GM12878 (cell line): ENCODE measurements around the gene NLGN1. TPM values are rescaled to one million over a fixed set of nuclear protein-coding genes. Genes with fewer than 3 reads are reported as not detected.

ENCODE experiments used
- ATAC-seq: fragments of 200-7000 bp; cut with Tn5 transposase; 3 replicates; pipeline ENCODE4 v1.9.1; 2020; ENCODE audit warnings: mild to moderate bottlenecking, moderate library complexity
- BruUV-seq: library from RNA; stranded (reverse); fragments of 400-500 nt; replicated peaks from 2 replicates; lab custom pipeline; 2021; lab: Mats Ljungman, UMichigan
- CTCF ChIA-PET: fragments of 300-600 bp; sonication (Branson Sonifier 250); formaldehyde crosslinking; extraction: SDS; loops from one replicate; lab custom pipeline; 2021; ENCODE audit warnings: inconsistent platforms; lab: Yijun Ruan, JAX
- POLR2A ChIA-PET: fragments of 350-600 bp; formaldehyde crosslinking; extraction: SDS; loops from one replicate; lab custom pipeline; 2021; ENCODE audit warnings: inconsistent platforms; lab: Charles Lee
- RAD21 ChIA-PET: fragments of 300-600 bp; sonication (Branson Sonifier 250); formaldehyde crosslinking; loops from one replicate; lab custom pipeline; 2023; ENCODE audit warnings: antibody characterized with exemption; ENCODE audit not compliant: unreplicated experiment; lab: Charles Lee
- SMC1A ChIA-PET: fragments of 300-600 bp; sonication (Branson Sonifier 250); formaldehyde crosslinking; loops from one replicate; lab custom pipeline; 2023; ENCODE audit not compliant: unreplicated experiment, uncharacterized antibody; lab: Charles Lee
- DNase-seq: peaks from one replicate; pipeline ENCODE4 v3.0.0-alpha.2; 2011; ENCODE audit warnings: low read depth, low spot score
- FAIRE-seq: peaks from 3 replicates; lab custom pipeline; 2011; peaks lifted over from hg19 to GRCh38; lab: Jason Lieb, UNC
- H2AFZ ChIP-seq: 2 replicates; pipeline ENCODE4 v1.6.0; 2011; ENCODE audit warnings: low read depth, low read length, control low read depth; ENCODE audit not compliant: control insufficient read depth
- H3K27ac ChIP-seq: 2 replicates; pipeline ENCODE4 v1.5.1; 2011; ENCODE audit warnings: control low read depth; ENCODE audit not compliant: control insufficient read depth, insufficient read depth
- H3K27me3 ChIP-seq, 2 experiments: replicated peaks in 1 of 2; 2 replicates each; pipeline versions ENCODE4 v1.6.0 to v1.6.1; 2011; ENCODE audit warnings: low read length in 1 of 2; ENCODE audit not compliant: control insufficient read depth in 2 of 2, insufficient read depth in 2 of 2
- H3K36me3 ChIP-seq, 2 experiments: 2 replicates each; pipeline ENCODE4 v1.5.1; 2011; ENCODE audit warnings: low read length in 1 of 2; ENCODE audit not compliant: control insufficient read depth in 2 of 2, insufficient read depth in 2 of 2
- H3K4me1 ChIP-seq: 2 replicates; pipeline ENCODE4 v1.6.1; 2011; ENCODE audit warnings: mild to moderate bottlenecking, low read length, moderate library complexity, mixed read lengths; ENCODE audit not compliant: control insufficient read depth, insufficient read depth
- H3K4me2 ChIP-seq: 2 replicates; pipeline ENCODE4 v1.6.0; 2011; ENCODE audit warnings: control low read depth; ENCODE audit not compliant: control insufficient read depth, insufficient read depth
- H3K4me3 ChIP-seq: fragments of 200-600 bp; sonication (generic); 2 replicates; pipeline ENCODE4 v1.5.1; 2016
- H3K79me2 ChIP-seq: 2 replicates; pipeline ENCODE4 v1.6.0; 2011; ENCODE audit warnings: low read length; ENCODE audit not compliant: control insufficient read depth, insufficient read depth
- H3K9ac ChIP-seq: 2 replicates; pipeline ENCODE4 v1.8.0; 2011; ENCODE audit warnings: low read length, control low read depth, mixed read lengths; ENCODE audit not compliant: control insufficient read depth, insufficient read depth
- H3K9me3 ChIP-seq: replicated peaks from 3 replicates; pipeline ENCODE4 v1.5.1; 2011; ENCODE audit warnings: mild to moderate bottlenecking, low read length; ENCODE audit not compliant: control insufficient read depth, insufficient read depth
- H4K20me1 ChIP-seq: 2 replicates; pipeline ENCODE4 v1.6.0; 2011; ENCODE audit not compliant: control insufficient read depth, insufficient read depth
- CHD1 ChIP-seq: IDR thresholded peaks from 2 replicates; pipeline ENCODE4 v1.6.1; 2012; ENCODE audit warnings: low read depth, low read length, improper control_type of control experiment
- SP1 ChIP-seq: IDR thresholded peaks from one replicate; pipeline ENCODE4 v1.6.1; 2011; ENCODE audit warnings: low read depth, low read length
- STAT3 ChIP-seq: IDR thresholded peaks from 2 replicates; pipeline ENCODE4 v1.6.1; 2011; ENCODE audit warnings: low read depth, low read length, improper control_type of control experiment
- WGBS: methylation state at CpG from one replicate; pipeline ENCODE4 v1.1.6; 2016; ENCODE audit warnings: low lambda C conversion rate; ENCODE audit not compliant: insufficient replicate concordance, insufficient coverage; ENCODE audit errors: missing lambda C conversion rate; 5-methylcytosine and 5-hydroxymethylcytosine counted together
- in situ Hi-C: fragments of 300-500 bp; cut with MboI; formaldehyde crosslinking; loops from 9 replicates; pipeline ENCODE4 v1.14.3; 2018; ENCODE audit warnings: mixed read lengths
- intact Hi-C: fragments of 100-400 bp; cut with micrococcal nuclease; formaldehyde crosslinking; loops from one replicate; pipeline ENCODE4 v1.14.2; 2022; ENCODE audit not compliant: unreplicated experiment
- polyA plus RNA-seq, 11 experiments: library from polyadenylated mRNA; depleted of rRNA in 4 of 11; unstranded in 6 of 11; stranded (reverse) in 5 of 11; fragments of >200 nt; fragmentation: Nextera tagmentation in 4 of 11; fragmentation: Illumina TruSeq in 1 of 11; extraction: Ambion mirVana in 4 of 11; extraction: Trizol in 1 of 11; gene quantifications; 1 replicate in 1 of 11; 2 replicates in 10 of 11; pipeline versions ENCODE4 v1.2.1 to v1.2.3, GENCODE V29; 2011 to 2016; ENCODE audit warnings: inconsistent platforms in 2 of 11, missing spikeins in 2 of 11, low read depth in 1 of 11
- total RNA-seq, 4 experiments: library from RNA; depleted of rRNA in 3 of 4; stranded (reverse); fragments of >200 nt in 3 of 4; fragmentation: Illumina TruSeq in 1 of 4; extraction: Trizol in 1 of 4; gene quantifications; 2 replicates each; pipeline versions ENCODE4 v1.2.1 to v1.2.3, GENCODE V29; 2013 to 2021
- TF ChIP-seq, protein P1 (sequence below): fragments of 450-650 bp; IDR thresholded peaks from 2 replicates; pipeline ENCODE4 v1.6.1; 2018; ENCODE audit warnings: mild to moderate bottlenecking, low read depth, moderate library complexity; ENCODE audit not compliant: partially characterized antibody

The NLGN1 gene
- total and polyA plus RNA-seq, 10 of the 15 experiments (the other 5 are each of a cell fraction or from before 2014, with no cell fraction given) = not detected

DNA sequence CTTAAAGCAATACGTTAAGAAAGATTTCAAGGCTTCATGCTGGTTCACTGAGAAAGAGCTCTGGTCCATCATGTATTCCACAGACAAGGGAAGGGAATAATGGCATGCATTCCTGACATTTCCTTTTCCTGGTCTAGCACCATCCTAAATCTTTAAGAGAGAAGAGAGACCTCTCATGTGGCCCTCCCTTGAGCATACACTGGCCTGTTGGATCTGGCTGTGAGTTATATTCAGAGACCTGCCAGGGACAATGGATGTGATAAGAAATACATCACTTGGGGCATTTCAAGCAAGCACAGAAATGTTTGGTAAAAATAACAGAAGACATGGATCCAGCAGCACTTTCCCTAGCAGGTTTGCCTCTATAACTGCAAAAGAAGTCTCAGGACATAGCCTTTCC lies 507.8 kb downstream of the NLGN1 start (continued):
- TF ChIP-seq, protein P1, sequence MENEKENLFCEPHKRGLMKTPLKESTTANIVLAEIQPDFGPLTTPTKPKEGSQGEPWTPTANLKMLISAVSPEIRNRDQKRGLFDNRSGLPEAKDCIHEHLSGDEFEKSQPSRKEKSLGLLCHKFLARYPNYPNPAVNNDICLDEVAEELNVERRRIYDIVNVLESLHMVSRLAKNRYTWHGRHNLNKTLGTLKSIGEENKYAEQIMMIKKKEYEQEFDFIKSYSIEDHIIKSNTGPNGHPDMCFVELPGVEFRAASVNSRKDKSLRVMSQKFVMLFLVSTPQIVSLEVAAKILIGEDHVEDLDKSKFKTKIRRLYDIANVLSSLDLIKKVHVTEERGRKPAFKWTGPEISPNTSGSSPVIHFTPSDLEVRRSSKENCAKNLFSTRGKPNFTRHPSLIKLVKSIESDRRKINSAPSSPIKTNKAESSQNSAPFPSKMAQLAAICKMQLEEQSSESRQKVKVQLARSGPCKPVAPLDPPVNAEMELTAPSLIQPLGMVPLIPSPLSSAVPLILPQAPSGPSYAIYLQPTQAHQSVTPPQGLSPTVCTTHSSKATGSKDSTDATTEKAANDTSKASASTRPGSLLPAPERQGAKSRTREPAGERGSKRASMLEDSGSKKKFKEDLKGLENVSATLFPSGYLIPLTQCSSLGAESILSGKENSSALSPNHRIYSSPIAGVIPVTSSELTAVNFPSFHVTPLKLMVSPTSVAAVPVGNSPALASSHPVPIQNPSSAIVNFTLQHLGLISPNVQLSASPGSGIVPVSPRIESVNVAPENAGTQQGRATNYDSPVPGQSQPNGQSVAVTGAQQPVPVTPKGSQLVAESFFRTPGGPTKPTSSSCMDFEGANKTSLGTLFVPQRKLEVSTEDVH = no peak
- TF ChIP-seq SP1 (no peak), CHD1 (no peak)

DNA sequence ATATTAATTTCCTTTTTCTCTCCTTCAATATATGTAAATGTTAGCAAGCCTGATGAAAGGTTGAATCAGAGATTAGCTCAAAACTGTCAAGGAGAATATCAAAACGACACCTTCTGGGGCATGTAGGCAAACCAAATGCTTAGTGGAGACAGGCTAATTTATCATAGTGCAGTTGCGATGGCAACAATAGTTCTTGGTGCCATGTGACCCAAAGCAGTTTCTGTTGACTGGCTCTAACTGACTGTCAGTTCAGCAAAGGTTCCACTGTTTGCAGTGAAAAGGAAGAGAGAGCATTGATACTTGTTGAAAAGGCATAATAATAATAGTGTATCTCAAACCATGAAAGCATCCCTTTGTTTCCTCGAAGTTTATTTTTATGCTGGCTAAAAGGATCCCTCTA lies 513.9 kb downstream of the NLGN1 start:
- no peak overlapping the region for H2AFZ ChIP-seq
- no peaks in the 10 kb centered on the region for H4K20me1 ChIP-seq
- ChIA-PET SMC1A (interaction anchor here (0.8 kb wide), 1 partner anchor 141 kb away, joined by 3 read pairs; no protein-coding TSS in a partner anchor), CTCF (no interaction called here), POLR2A (no interaction called here), RAD21 (no interaction called here)
- DNase-seq (no peak), ATAC-seq (no peak), FAIRE-seq (no peak)
- H3K27ac ChIP-seq = no peak overlapping the region
- intact Hi-C loops (no loop called here), in situ Hi-C loops (no loop called here)
- H3K9ac ChIP-seq = no peak overlapping the region
- BruUV-seq = no TSS peak
- H3K27me3 ChIP-seq = no peaks in the 10 kb centered on the region
- no peaks in the 10 kb centered on the region for H3K4me1 ChIP-seq
- no peak overlapping the region for H3K4me2 ChIP-seq
- H3K9me3 ChIP-seq = no peaks in the 10 kb centered on the region
- 0% methylated on average over 3 of the region's 3 CpGs for WGBS
- H3K36me3 ChIP-seq = no peaks in the 10 kb centered on the region
- H3K4me3 ChIP-seq = no peak overlapping the region
- no peak for TF ChIP-seq STAT3
- no peaks in the 10 kb centered on the region for H3K79me2 ChIP-seq
